Cardiac fibroblast (primary cell): ENCODE measurements around the gene MYH10.

Experiments
- DNase-seq, 2 donors: peaks; one replicate each; pipeline versions ENCODE4 v3.0.0 to v3.0.0-alpha.2; 2010; ENCODE audit warnings: low read depth in 2 of 2
- H3K4me3 ChIP-seq, 2 donors: replicated peaks in 1 of 2; 1 replicate in 1 of 2; 2 replicates in 1 of 2; pipeline ENCODE4 v1.5.1; 2011; ENCODE audit warnings: low read depth in 2 of 2, low read length in 2 of 2, mild to moderate bottlenecking in 2 of 2, moderate library complexity in 1 of 2
- CTCF ChIP-seq: IDR thresholded peaks from one replicate; pipeline ENCODE4 v1.5.1; 2011; ENCODE audit warnings: low read depth, mild to moderate bottlenecking, low read length, inconsistent platforms

Gene MYH10

GRCh38 chr17:8639709-8640108 lies 9.2 kb upstream of the MYH10 start:
- no peak for TF ChIP-seq CTCF
- DNase-seq: no peak
- H3K4me3 ChIP-seq: no peak overlapping the region

- no peak for DNase-seq
- no peak for TF ChIP-seq CTCF
- no peak overlapping the region for H3K4me3 ChIP-seq
Observed at GRCh38 chr17:8632061-8632460, 1.5 kb upstream of the MYH10 start.

- peak overlapping the region; percentile 78 to 86 for H3K4me3 ChIP-seq
- DNase-seq: no peak
- no peak for TF ChIP-seq CTCF
Observed at GRCh38 chr17:8631554-8631877, 991 bp upstream of the MYH10 start.

GRCh38 chr17:8630802-8631553 lies 453 bp upstream of the MYH10 start:
- peak overlapping the region; percentile 78 to 86 for H3K4me3 ChIP-seq
- DNase-seq: peak; percentile 99 to 100
- no peak for TF ChIP-seq CTCF

GRCh38 chr17:8629371-8630226 lies 926 bp downstream of the MYH10 start:
- peak; percentile 34 to 44 for DNase-seq
- peak overlapping the region; percentile 78 to 86 for H3K4me3 ChIP-seq
- no peak for TF ChIP-seq CTCF

- DNase-seq: no peak
- peak overlapping the region in 1 of 2 donors; percentile 78 for H3K4me3 ChIP-seq
- TF ChIP-seq CTCF: no peak
Observed at GRCh38 chr17:8628609-8629169, 1.8 kb downstream of the MYH10 start.
